Ovary (tissue), 9 donors: Measurements from ENCODE around the gene UNC13A. TPM values are rescaled to one million over a fixed set of nuclear protein-coding genes. Genes with fewer than 3 reads are reported as not detected.

Source experiments
- DNase-seq, 5 donors: peaks; one replicate each; pipeline ENCODE4 v3.0.0-alpha.2; 2019 to 2020
- H3K27ac ChIP-seq, 2 donors: fragments of 200-600 bp; one replicate each; pipeline versions ENCODE4 v1.5.1 to v1.8.0; 2019 to 2022
- H3K27me3 ChIP-seq: fragments of 200-600 bp; one replicate; pipeline ENCODE4 v1.8.0; 2022
- H3K36me3 ChIP-seq: fragments of 200-600 bp; sonication (generic); one replicate; pipeline ENCODE4 v1.5.1; 2019
- H3K4me1 ChIP-seq: one replicate; pipeline ENCODE4 v1.8.1; 2013; ENCODE audit warnings: mild to moderate bottlenecking, moderate library complexity; ENCODE audit not compliant: insufficient read depth
- H3K4me3 ChIP-seq: fragments of 200-600 bp; sonication (generic); one replicate; pipeline ENCODE4 v1.5.1; 2017
- H3K9me3 ChIP-seq, 2 donors: fragments of 200-600 bp in 1 of 2; sonication (generic) in 1 of 2; one replicate each; pipeline versions ENCODE4 v1.5.1 to v1.8.1; 2013 to 2019; ENCODE audit warnings: mild to moderate bottlenecking in 1 of 2, moderate library complexity in 1 of 2
- EP300 ChIP-seq: sonication (generic); formaldehyde crosslinking; IDR thresholded peaks from one replicate; pipeline ENCODE4 v1.6.1; 2017; ENCODE audit warnings: antibody characterized with exemption
- POLR2A ChIP-seq: fragments of 450-650 bp; IDR thresholded peaks from one replicate; pipeline ENCODE4 v1.6.1; 2017; ENCODE audit warnings: antibody characterized with exemption, mild to moderate bottlenecking, moderate library complexity
- WGBS, 3 donors: extraction: QIAGEN DNeasy Blood & Tissue Kit in 1 of 3; methylation state at CpG; one replicate each; pipeline versions ENCODE4 v1.1.5 to v1.1.7; 2013 to 2017; 5-methylcytosine and 5-hydroxymethylcytosine counted together
- intact Hi-C, 4 donors: fragments of 100-400 bp; cut with DNase I; formaldehyde crosslinking; loops; one replicate each; pipeline versions ENCODE4 v1.11.0 to v1.15.1; 2022 to 2023
- polyA plus RNA-seq, 2 donors: library from polyadenylated mRNA; stranded (reverse); fragments of 200-250 nt in 1 of 2; fragments of 350-450 nt in 1 of 2; fragmentation: Illumina TruSeq in 1 of 2; extraction: RNeasy Lipid Tissue Mini Kit (QIAGEN cat#74804) in 1 of 2; gene quantifications; one replicate each; pipeline ENCODE4 v1.2.3, GENCODE V29; 2013 to 2014
- total RNA-seq, 7 donors: library from RNA; depleted of rRNA in 2 of 7; stranded (reverse); fragments of >200 nt in 2 of 7; fragmentation: NEBNext Ultra II Directional in 3 of 7; extraction: Animal tissue kit (Norgen Biotek cat#: 25700) in 3 of 7; gene quantifications; one replicate each; pipeline versions ENCODE4 v1.1.0 to v1.2.4, GENCODE V29; 2016 to 2023
- TF ChIP-seq, protein P1 (sequence below), 3 donors: fragments of 450-650 bp in 2 of 3; fragments of 200-600 bp in 1 of 3; IDR thresholded peaks; one replicate each; pipeline versions ENCODE4 v1.5.1 to v1.8.0; 2016 to 2022; ENCODE audit warnings: antibody characterized with exemption in 3 of 3, mild to moderate bottlenecking in 1 of 3
- donor health status: DM: no; HTN: no; CAD: no; lungs with moderate emphysema.
- donor health status: DM: no; HTN: no; CAD: no.
- donor health status: Bipolar disorder and iron deficiency.
- donor health status: DM: yes; HTN: yes; CAD: no.
- donor health status: DM: no; HTN: no; CAD: no.
- donor health status: DM: yes; HTN: yes; CAD: no.

The UNC13A gene
- total and polyA plus RNA-seq, 9 donors = 0.08 to 0.38 (median 0.15) TPM

DNA sequence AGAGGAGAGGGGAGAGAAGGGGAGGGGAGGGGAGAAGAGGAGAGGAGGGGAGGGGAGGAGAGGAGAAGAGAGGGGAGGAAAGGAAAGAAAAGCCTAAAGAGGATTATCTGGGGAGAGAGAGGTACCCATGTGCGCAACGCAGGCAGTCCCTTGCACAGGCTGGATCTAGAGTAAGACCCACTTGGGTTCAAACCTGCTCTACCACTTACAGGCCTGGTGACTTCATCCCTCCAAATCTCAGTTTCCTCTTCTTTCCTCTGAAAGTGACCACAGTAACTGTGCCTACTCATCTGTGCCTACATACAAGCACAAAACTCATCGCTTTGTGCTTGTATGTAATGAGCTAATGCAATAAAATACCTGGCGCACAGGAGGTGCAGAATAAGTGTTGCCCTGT, 30.4 kb upstream of the UNC13A start:
- H3K27me3 ChIP-seq = no peaks in the 10 kb centered on the region
- TF ChIP-seq POLR2A = no peak
- TF ChIP-seq, protein P1, sequence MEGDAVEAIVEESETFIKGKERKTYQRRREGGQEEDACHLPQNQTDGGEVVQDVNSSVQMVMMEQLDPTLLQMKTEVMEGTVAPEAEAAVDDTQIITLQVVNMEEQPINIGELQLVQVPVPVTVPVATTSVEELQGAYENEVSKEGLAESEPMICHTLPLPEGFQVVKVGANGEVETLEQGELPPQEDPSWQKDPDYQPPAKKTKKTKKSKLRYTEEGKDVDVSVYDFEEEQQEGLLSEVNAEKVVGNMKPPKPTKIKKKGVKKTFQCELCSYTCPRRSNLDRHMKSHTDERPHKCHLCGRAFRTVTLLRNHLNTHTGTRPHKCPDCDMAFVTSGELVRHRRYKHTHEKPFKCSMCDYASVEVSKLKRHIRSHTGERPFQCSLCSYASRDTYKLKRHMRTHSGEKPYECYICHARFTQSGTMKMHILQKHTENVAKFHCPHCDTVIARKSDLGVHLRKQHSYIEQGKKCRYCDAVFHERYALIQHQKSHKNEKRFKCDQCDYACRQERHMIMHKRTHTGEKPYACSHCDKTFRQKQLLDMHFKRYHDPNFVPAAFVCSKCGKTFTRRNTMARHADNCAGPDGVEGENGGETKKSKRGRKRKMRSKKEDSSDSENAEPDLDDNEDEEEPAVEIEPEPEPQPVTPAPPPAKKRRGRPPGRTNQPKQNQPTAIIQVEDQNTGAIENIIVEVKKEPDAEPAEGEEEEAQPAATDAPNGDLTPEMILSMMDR (IDR thresholded peaks at IDR 0.05) = no peak
- no peak for TF ChIP-seq EP300
- WGBS, 3 donors = 81 to 90% (median 83%) methylated on average over 4 of the region's 4 CpGs
- H3K27ac ChIP-seq = no peak overlapping the region
- H3K4me1 ChIP-seq = peaks cover 20% of the 10 kb centered on the region
- no peaks in the 10 kb centered on the region for H3K9me3 ChIP-seq
- no peak overlapping the region for H3K4me3 ChIP-seq
- H3K36me3 ChIP-seq = no peaks in the 10 kb centered on the region
- intact Hi-C loops = no loop called here
- no peak for DNase-seq

- Histone ChIP-seq H3K27me3 (no peaks in the 10 kb centered on the region), H3K27ac (no peak overlapping the region), H3K9me3 (no peaks in the 10 kb centered on the region), H3K4me1 (peaks cover 16% of the 10 kb centered on the region), H3K4me3 (no peak overlapping the region), H3K36me3 (no peaks in the 10 kb centered on the region)
- no peak for TF ChIP-seq EP300
- intact Hi-C loops = no loop called here
- no peak for DNase-seq
- WGBS, 3 donors = 49 to 57% (median 49%) methylated on average over 4 of the region's 4 CpGs
Observed at GRCh38 chr19:17716309-17716929, 28.3 kb upstream of the UNC13A start.

DNA sequence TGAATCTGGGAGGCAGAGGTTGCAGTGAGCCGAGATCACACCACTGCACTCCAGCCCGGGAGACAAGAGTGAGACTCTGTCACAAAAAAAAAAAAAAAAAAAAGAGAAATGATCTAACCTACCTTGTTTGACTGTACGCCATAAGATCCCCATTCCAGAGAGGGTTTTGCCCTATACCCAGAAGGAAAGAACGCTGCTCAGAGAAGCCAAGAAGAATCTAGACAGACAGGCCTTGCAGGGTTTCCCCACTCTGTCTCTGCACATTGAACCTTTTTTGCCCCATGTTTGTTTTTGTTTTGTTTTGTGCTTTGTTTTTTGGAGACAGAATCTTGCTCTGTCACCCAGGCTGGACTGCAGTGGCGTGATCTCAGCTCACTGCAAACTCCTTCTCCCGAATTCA, 23.7 kb upstream of the UNC13A start:
- Histone ChIP-seq H3K9me3 (no peaks in the 10 kb centered on the region), H3K27ac (no peak overlapping the region), H3K27me3 (no peaks in the 10 kb centered on the region), H3K4me3 (no peak overlapping the region), H3K36me3 (no peaks in the 10 kb centered on the region), H3K4me1 (no peaks in the 10 kb centered on the region)
- TF ChIP-seq, protein P1 (IDR thresholded peaks at IDR 0.05) = no peak
- TF ChIP-seq EP300 (no peak), POLR2A (no peak)
- WGBS, 3 donors = 71 to 76% (median 72%) methylated on average over 6 of the region's 6 CpGs
- intact Hi-C loops = no loop called here
- no peak for DNase-seq

DNA sequence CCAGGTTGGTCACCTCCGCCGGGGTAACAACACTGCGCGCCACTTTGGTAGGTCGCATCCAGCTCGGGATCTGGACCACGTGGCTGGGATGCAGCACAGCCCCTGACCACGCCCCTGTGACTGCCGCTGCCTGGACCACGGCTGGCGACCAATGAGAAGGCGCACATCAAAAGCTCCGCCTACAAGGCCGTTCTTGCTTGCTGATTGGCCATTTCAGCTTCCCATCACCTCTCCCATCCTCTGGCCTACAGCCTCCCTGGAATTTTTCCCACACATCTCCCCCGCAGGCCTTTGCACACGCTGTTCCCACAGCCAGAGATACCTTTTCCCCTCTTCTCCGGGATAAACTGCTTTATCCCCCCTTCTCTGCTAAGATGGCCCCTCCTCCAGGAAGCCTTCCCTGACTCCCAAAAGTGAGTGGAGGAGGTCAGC, 18.6 kb upstream of the UNC13A start:
- intact Hi-C loops = no loop called here
- Histone ChIP-seq H3K36me3 (no peaks in the 10 kb centered on the region), H3K4me3 (no peak overlapping the region), H3K27ac (no peak overlapping the region), H3K27me3 (no peaks in the 10 kb centered on the region), H3K9me3 (no peaks in the 10 kb centered on the region), H3K4me1 (no peaks in the 10 kb centered on the region)
- 6 to 13% (median 7%) methylated on average over 17 of the region's 17 CpGs for WGBS, 3 donors
- TF ChIP-seq, protein P1 (IDR thresholded peaks at IDR 0.05) = no peak
- TF ChIP-seq EP300 (no peak), POLR2A (no peak)
- no peak for DNase-seq

DNA sequence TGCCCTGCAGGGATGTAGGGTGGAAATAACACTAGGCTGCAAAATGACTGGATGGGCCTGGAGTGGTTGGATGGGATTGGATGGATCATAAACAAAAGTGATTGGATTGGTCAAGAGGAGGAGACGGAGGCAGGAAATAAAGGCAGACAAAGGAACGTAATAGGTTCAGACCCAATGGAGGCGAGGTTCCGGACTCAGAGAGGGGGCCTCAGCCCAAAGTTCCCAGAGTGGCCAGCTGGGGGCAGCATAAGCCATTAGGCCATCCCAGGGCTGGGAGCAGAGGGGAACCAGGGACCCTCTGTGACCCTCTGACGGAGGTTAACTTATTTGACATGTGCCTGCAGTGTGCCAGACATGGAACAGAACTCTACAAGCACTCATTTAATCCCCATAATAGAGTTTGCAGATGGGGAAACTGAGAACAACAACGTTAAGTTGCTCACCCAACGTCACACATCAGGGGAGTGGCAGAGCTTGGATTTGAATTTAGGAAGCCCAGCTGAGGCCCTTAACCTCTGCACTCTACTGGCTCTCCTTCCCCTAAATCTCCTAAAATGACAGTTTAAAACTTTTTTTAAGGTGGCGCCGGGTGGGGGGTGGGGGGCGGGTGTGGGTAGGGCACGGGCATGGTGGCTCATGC, 15.8 kb upstream of the UNC13A start:
- Histone ChIP-seq H3K4me3 (no peak overlapping the region), H3K9me3 (no peaks in the 10 kb centered on the region), H3K27ac (no peak overlapping the region), H3K36me3 (no peaks in the 10 kb centered on the region), H3K27me3 (no peaks in the 10 kb centered on the region), H3K4me1 (no peaks in the 10 kb centered on the region)
- WGBS, 3 donors = 48 to 52% (median 51%) methylated on average over 11 of the region's 11 CpGs
- DNase-seq = no peak
- no peak for TF ChIP-seq POLR2A
- TF ChIP-seq, protein P1 (IDR thresholded peaks at IDR 0.05) = peak in 2 of 3 donors; percentile 29 to 42
- intact Hi-C loops = no loop called here
